ENCODE results near the gene RBPJL. TPM values are rescaled to one million over a fixed set of nuclear protein-coding genes. Genes with fewer than 3 reads are reported as not detected.
A peak's percentile ranks its signal among the peaks of the same experiment; 100 is the strongest.

Gene RBPJL
- total RNA-seq, 1 experiment from 2014 or later: not detected

- no peaks in the 10 kb centered on the region for H3K9me3 Mint-ChIP-seq (ENCODE audit: low read depth, unreplicated experiment)
- intact Hi-C loops (cut with micrococcal nuclease; ENCODE audit: unreplicated experiment): no loop called here
Observed at GRCh38 chr20:45303586-45304463, 2.8 kb upstream of the RBPJL start.

GRCh38 chr20:45304464-45304999 lies 2.1 kb upstream of the RBPJL start:
- Mint-ChIP-seq H3K36me3 (ENCODE audit: insufficient read depth, unreplicated experiment) (no peaks in the 10 kb centered on the region), H3K9me3 (ENCODE audit: low read depth, unreplicated experiment) (no peaks in the 10 kb centered on the region), H3K27ac (ENCODE audit: unreplicated experiment) (no peak overlapping the region), H3K27me3 (ENCODE audit: unreplicated experiment) (peaks cover 68% of the 10 kb centered on the region), H3K4me1 (ENCODE audit: low read depth, unreplicated experiment) (no peaks in the 10 kb centered on the region), H3K4me3 (ENCODE audit: low read depth, unreplicated experiment) (no peak overlapping the region)
- intact Hi-C loops (cut with micrococcal nuclease; ENCODE audit: unreplicated experiment): no loop called here
- TF ChIP-seq, protein P1, sequence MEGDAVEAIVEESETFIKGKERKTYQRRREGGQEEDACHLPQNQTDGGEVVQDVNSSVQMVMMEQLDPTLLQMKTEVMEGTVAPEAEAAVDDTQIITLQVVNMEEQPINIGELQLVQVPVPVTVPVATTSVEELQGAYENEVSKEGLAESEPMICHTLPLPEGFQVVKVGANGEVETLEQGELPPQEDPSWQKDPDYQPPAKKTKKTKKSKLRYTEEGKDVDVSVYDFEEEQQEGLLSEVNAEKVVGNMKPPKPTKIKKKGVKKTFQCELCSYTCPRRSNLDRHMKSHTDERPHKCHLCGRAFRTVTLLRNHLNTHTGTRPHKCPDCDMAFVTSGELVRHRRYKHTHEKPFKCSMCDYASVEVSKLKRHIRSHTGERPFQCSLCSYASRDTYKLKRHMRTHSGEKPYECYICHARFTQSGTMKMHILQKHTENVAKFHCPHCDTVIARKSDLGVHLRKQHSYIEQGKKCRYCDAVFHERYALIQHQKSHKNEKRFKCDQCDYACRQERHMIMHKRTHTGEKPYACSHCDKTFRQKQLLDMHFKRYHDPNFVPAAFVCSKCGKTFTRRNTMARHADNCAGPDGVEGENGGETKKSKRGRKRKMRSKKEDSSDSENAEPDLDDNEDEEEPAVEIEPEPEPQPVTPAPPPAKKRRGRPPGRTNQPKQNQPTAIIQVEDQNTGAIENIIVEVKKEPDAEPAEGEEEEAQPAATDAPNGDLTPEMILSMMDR (IDR thresholded peaks at IDR 0.05; ENCODE audit: unreplicated experiment): no peak
- no peak for DNase-seq
- CTCF ChIA-PET: interaction anchor here (0.6 to 1.5 kb wide), 3 partner anchors 11 to 468 kb away, joined by 3 to 11 read pairs (median 6); no protein-coding TSS in a partner anchor
- no TSS peak for BruUV-seq (replicated peaks)

More at GRCh38 chr20:45303586-45304463, 2.8 kb upstream of the RBPJL start:
- Mint-ChIP-seq H3K27ac (ENCODE audit: unreplicated experiment) (no peak overlapping the region), H3K36me3 (ENCODE audit: insufficient read depth, unreplicated experiment) (no peaks in the 10 kb centered on the region), H3K4me1 (ENCODE audit: low read depth, unreplicated experiment) (no peaks in the 10 kb centered on the region), H3K27me3 (ENCODE audit: unreplicated experiment) (peaks cover 68% of the 10 kb centered on the region), H3K4me3 (ENCODE audit: low read depth, unreplicated experiment) (no peak overlapping the region)
- CTCF ChIA-PET: interaction anchor here (0.6 to 1.5 kb wide), 3 partner anchors 10 to 469 kb away, joined by 3 to 6 read pairs (median 5); no protein-coding TSS in a partner anchor
- TF ChIP-seq, protein P1 (IDR thresholded peaks at IDR 0.05; ENCODE audit: unreplicated experiment): no peak
- BruUV-seq (replicated peaks): no TSS peak
- no peak for DNase-seq

DNA sequence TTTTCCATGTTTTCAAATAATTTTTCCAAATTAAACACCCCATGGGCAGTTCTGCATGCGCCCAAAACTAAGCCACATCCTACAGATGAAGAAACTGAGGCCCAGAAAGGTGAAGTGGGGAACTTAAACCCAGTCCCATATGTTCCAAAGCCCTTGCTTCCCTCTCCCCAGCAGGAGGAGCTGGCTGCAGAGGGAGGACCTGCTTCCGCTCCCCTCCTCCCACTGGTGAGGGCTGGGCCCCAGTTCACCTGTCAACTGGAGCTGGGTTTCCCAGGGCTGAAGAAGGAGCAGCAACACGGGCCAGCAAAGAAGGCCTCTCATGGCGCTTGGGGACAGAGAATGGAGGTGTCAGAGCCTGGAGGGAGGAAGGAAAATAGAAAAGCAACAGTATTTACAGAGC lies 1.4 kb upstream of the RBPJL start:
- Mint-ChIP-seq H3K27me3 (ENCODE audit: unreplicated experiment) (peaks cover 68% of the 10 kb centered on the region), H3K4me3 (ENCODE audit: low read depth, unreplicated experiment) (no peak overlapping the region), H3K4me1 (ENCODE audit: low read depth, unreplicated experiment) (no peaks in the 10 kb centered on the region), H3K27ac (ENCODE audit: unreplicated experiment) (no peak overlapping the region), H3K36me3 (ENCODE audit: insufficient read depth, unreplicated experiment) (no peaks in the 10 kb centered on the region), H3K9me3 (ENCODE audit: low read depth, unreplicated experiment) (no peaks in the 10 kb centered on the region)
- intact Hi-C loops (cut with micrococcal nuclease; ENCODE audit: unreplicated experiment): no loop called here
- DNase-seq: no peak
- CTCF ChIA-PET: interaction anchor here (0.6 to 1.4 kb wide), 3 partner anchors 11 to 833 kb away, joined by 3 to 11 read pairs (median 4); no protein-coding TSS in a partner anchor
- BruUV-seq (replicated peaks): no TSS peak
- TF ChIP-seq, protein P1 (IDR thresholded peaks at IDR 0.05; ENCODE audit: unreplicated experiment): peak; percentile 31

GRCh38 chr20:45307076-45307640 lies 518 bp downstream of the RBPJL start:
- TF ChIP-seq, protein P1 (IDR thresholded peaks at IDR 0.05; ENCODE audit: unreplicated experiment): no peak
- CTCF ChIA-PET: interaction anchor here (0.6 kb wide), 1 partner anchor 249 kb away, joined by 3 read pairs; no protein-coding TSS in a partner anchor
- Mint-ChIP-seq H3K27ac (ENCODE audit: unreplicated experiment) (no peak overlapping the region), H3K36me3 (ENCODE audit: insufficient read depth, unreplicated experiment) (no peaks in the 10 kb centered on the region), H3K4me3 (ENCODE audit: low read depth, unreplicated experiment) (no peak overlapping the region), H3K27me3 (ENCODE audit: unreplicated experiment) (peaks cover 72% of the 10 kb centered on the region), H3K4me1 (ENCODE audit: low read depth, unreplicated experiment) (no peaks in the 10 kb centered on the region), H3K9me3 (ENCODE audit: low read depth, unreplicated experiment) (no peaks in the 10 kb centered on the region)
- intact Hi-C loops (cut with micrococcal nuclease; ENCODE audit: unreplicated experiment): no loop called here
- DNase-seq: no peak
- no TSS peak for BruUV-seq (replicated peaks)
